ENCODE measurements around the gene FBXO41.

Gene FBXO41

GRCh38 chr2:73272270-73272669 lies 12.0 kb downstream of the FBXO41 start:
- Histone ChIP-seq H3K27me3 (ENCODE audit: insufficient read depth, insufficient read length) (peaks cover 39% of the 10 kb centered on the region), H3K4me3 (ENCODE audit: insufficient read length, low read depth) (no peak overlapping the region), H3K36me3 (ENCODE audit: insufficient read depth, insufficient read length, low read length) (no peaks in the 10 kb centered on the region), H3K9ac (ENCODE audit: insufficient read length, low read depth) (no peak overlapping the region), H3K9me3 (ENCODE audit: insufficient read depth, low read length) (no peaks in the 10 kb centered on the region), H3K4me1 (ENCODE audit: insufficient read depth, insufficient read length) (peaks cover 5% of the 10 kb centered on the region)
- TF ChIP-seq YY1 (IDR thresholded peaks at IDR 0.05; ENCODE audit: insufficient read depth, insufficient read length) (no peak), SUZ12 (IDR thresholded peaks at IDR 0.05; ENCODE audit: extremely low read depth, insufficient read depth, insufficient read length) (no peak), ZNF274 (IDR thresholded peaks at IDR 0.05; ENCODE audit: low read depth, low read length) (no peak)
- no peak for DNase-seq (ENCODE audit: low read depth, low spot score)

GRCh38 chr2:73269686-73270465 lies 14.4 kb downstream of the FBXO41 start:
- DNase-seq (ENCODE audit: low read depth, low spot score) = no peak
- peaks cover 5% of the 10 kb centered on the region for H3K4me1 ChIP-seq (ENCODE audit: insufficient read depth, insufficient read length)
- H3K9ac ChIP-seq (ENCODE audit: insufficient read length, low read depth) = peak overlapping the region; percentile 51
- peaks cover 47% of the 10 kb centered on the region for H3K27me3 ChIP-seq (ENCODE audit: insufficient read depth, insufficient read length)
- H3K36me3 ChIP-seq (ENCODE audit: insufficient read depth, insufficient read length, low read length) = no peaks in the 10 kb centered on the region
- H3K4me3 ChIP-seq (ENCODE audit: insufficient read length, low read depth) = peak overlapping the region; percentile 32
- H3K9me3 ChIP-seq (ENCODE audit: insufficient read depth, low read length) = no peaks in the 10 kb centered on the region
- TF ChIP-seq ZNF274 (IDR thresholded peaks at IDR 0.05; ENCODE audit: low read depth, low read length) (no peak), SUZ12 (IDR thresholded peaks at IDR 0.05; ENCODE audit: extremely low read depth, insufficient read depth, insufficient read length) (no peak), YY1 (IDR thresholded peaks at IDR 0.05; ENCODE audit: insufficient read depth, insufficient read length) (no peak)

GRCh38 chr2:73268830-73269685 lies 15.2 kb downstream of the FBXO41 start:
- DNase-seq (ENCODE audit: low read depth, low spot score) = no peak
- H3K27me3 ChIP-seq (ENCODE audit: insufficient read depth, insufficient read length) = peaks cover 47% of the 10 kb centered on the region
- H3K36me3 ChIP-seq (ENCODE audit: insufficient read depth, insufficient read length, low read length) = no peaks in the 10 kb centered on the region
- peak overlapping the region; percentile 51 for H3K9ac ChIP-seq (ENCODE audit: insufficient read length, low read depth)
- H3K9me3 ChIP-seq (ENCODE audit: insufficient read depth, low read length) = no peaks in the 10 kb centered on the region
- H3K4me1 ChIP-seq (ENCODE audit: insufficient read depth, insufficient read length) = peaks cover 7% of the 10 kb centered on the region
- peak overlapping the region; percentile 40 for H3K4me3 ChIP-seq (ENCODE audit: insufficient read length, low read depth)
- TF ChIP-seq YY1 (IDR thresholded peaks at IDR 0.05; ENCODE audit: insufficient read depth, insufficient read length) (no peak), SUZ12 (IDR thresholded peaks at IDR 0.05; ENCODE audit: extremely low read depth, insufficient read depth, insufficient read length) (peak; percentile 38)

DNA sequence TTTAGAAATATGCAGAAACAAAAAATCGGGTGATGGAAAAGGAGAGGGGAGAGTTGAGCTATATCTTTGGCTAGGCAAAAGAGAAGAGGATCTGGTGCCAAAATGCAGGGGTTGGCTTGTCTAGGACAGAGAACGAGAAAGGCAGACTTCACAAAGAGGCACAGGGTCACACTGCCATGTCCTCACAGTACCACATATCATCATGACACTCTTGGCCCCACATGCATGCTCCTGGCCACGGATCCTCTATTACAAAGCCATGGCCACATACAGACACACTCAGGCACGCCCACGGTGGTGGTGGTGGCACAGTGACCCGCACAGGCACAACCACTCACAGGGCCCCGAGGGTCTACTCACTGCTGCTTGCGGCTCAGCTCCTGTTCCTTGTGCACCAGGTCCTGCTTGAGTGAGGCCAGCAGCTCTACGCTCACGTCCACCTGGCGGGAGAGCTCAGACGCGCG lies 15.9 kb downstream of the FBXO41 start:
- peak overlapping the region; percentile 51 for H3K9ac ChIP-seq (ENCODE audit: insufficient read length, low read depth)
- H3K9me3 ChIP-seq (ENCODE audit: insufficient read depth, low read length) = no peaks in the 10 kb centered on the region
- H3K36me3 ChIP-seq (ENCODE audit: insufficient read depth, insufficient read length, low read length) = no peaks in the 10 kb centered on the region
- peak overlapping the region; percentile 40 for H3K4me3 ChIP-seq (ENCODE audit: insufficient read length, low read depth)
- H3K27me3 ChIP-seq (ENCODE audit: insufficient read depth, insufficient read length) = peaks cover 47% of the 10 kb centered on the region
- TF ChIP-seq YY1 (IDR thresholded peaks at IDR 0.05; ENCODE audit: insufficient read depth, insufficient read length) (no peak), ZNF274 (IDR thresholded peaks at IDR 0.05; ENCODE audit: low read depth, low read length) (no peak), SUZ12 (IDR thresholded peaks at IDR 0.05; ENCODE audit: extremely low read depth, insufficient read depth, insufficient read length) (no peak)
- DNase-seq (ENCODE audit: low read depth, low spot score) = no peak
- peaks cover 7% of the 10 kb centered on the region for H3K4me1 ChIP-seq (ENCODE audit: insufficient read depth, insufficient read length)

DNA sequence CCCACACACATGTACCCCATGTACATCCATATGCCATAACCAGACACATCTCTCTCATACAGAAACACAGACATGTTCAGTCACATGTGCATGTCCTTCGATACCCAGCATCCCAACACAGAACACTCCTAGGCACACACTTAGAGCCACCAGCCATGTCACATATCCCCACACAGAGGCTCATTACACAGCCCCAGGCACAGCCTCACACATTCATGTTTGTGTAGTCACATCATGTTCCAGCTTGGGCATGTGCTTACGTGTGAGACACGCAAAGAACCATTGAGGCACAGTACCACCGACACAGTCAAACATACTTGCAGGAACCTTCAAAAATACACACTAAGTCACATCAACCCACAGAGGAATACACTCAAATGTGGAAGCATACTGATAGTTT lies 17.3 kb downstream of the FBXO41 start:
- Histone ChIP-seq H3K9me3 (ENCODE audit: insufficient read depth, low read length) (no peaks in the 10 kb centered on the region), H3K4me3 (ENCODE audit: insufficient read length, low read depth) (no peak overlapping the region), H3K9ac (ENCODE audit: insufficient read length, low read depth) (no peak overlapping the region), H3K36me3 (ENCODE audit: insufficient read depth, insufficient read length, low read length) (no peaks in the 10 kb centered on the region), H3K27me3 (ENCODE audit: insufficient read depth, insufficient read length) (peaks cover 47% of the 10 kb centered on the region), H3K4me1 (ENCODE audit: insufficient read depth, insufficient read length) (peaks cover 7% of the 10 kb centered on the region)
- DNase-seq (ENCODE audit: low read depth, low spot score) = no peak
- no peak for TF ChIP-seq YY1 (IDR thresholded peaks at IDR 0.05; ENCODE audit: insufficient read depth, insufficient read length)
- no peak for TF ChIP-seq ZNF274 (IDR thresholded peaks at IDR 0.05; ENCODE audit: low read depth, low read length)
- TF ChIP-seq SUZ12 (IDR thresholded peaks at IDR 0.05; ENCODE audit: extremely low read depth, insufficient read depth, insufficient read length) = no peak

- no peak overlapping the region for H3K4me3 ChIP-seq (ENCODE audit: insufficient read length, low read depth)
- H3K36me3 ChIP-seq (ENCODE audit: insufficient read depth, insufficient read length, low read length) = no peaks in the 10 kb centered on the region
- peaks cover 7% of the 10 kb centered on the region for H3K4me1 ChIP-seq (ENCODE audit: insufficient read depth, insufficient read length)
- TF ChIP-seq ZNF274 (IDR thresholded peaks at IDR 0.05; ENCODE audit: low read depth, low read length) (no peak), YY1 (IDR thresholded peaks at IDR 0.05; ENCODE audit: insufficient read depth, insufficient read length) (no peak)
- peaks cover 47% of the 10 kb centered on the region for H3K27me3 ChIP-seq (ENCODE audit: insufficient read depth, insufficient read length)
- no peak overlapping the region for H3K9ac ChIP-seq (ENCODE audit: insufficient read length, low read depth)
- H3K9me3 ChIP-seq (ENCODE audit: insufficient read depth, low read length) = no peaks in the 10 kb centered on the region
- no peak for DNase-seq (ENCODE audit: low read depth, low spot score)
Observed at GRCh38 chr2:73266061-73266901, 18.0 kb downstream of the FBXO41 start.

Data from NT2/D1 (cell line).